DMS153 treated with DMSO at 0.1 percent for 48 hours (cell line): ENCODE measurements around the gene FAM131A.

Experiments
- DNase-seq: peaks from one replicate; lab custom pipeline; 2025; ENCODE audit not compliant: unreplicated experiment; lab: John Stamatoyannopoulos, UW

FAM131A gene

DNA sequence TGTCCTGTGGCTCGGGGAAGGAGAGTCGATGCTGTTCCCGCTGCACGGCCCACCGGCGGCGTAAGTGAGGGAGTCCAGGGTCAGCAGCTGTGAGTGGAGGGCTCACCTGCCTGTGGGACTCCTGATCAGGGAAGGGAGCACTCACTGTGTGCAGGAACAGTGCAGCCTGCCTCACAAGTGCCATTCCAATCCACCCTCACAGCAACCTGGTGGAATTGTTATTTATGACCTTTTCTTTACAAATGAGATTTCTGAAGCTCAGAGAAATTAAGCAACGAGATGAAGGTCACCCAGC lies 51.5 kb downstream of the FAM131A start:
- DNase-seq: no peak

DNA sequence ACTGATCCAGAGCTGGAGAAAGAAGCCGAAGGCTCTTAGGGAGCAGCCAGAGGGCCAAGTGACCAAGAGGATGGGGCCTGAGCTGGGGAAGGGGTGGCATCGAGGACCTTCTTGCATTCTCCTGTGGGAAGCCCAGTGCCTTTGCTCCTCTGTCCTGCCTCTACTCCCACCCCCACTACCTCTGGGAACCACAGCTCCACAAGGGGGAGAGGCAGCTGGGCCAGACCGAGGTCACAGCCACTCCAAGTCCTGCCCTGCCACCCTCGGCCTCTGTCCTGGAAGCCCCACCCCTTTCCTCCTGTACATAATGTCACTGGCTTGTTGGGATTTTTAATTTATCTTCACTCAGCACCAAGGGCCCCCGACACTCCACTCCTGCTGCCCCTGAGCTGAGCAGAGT lies 52.0 kb downstream of the FAM131A start:
- DNase-seq: no peak

DNA sequence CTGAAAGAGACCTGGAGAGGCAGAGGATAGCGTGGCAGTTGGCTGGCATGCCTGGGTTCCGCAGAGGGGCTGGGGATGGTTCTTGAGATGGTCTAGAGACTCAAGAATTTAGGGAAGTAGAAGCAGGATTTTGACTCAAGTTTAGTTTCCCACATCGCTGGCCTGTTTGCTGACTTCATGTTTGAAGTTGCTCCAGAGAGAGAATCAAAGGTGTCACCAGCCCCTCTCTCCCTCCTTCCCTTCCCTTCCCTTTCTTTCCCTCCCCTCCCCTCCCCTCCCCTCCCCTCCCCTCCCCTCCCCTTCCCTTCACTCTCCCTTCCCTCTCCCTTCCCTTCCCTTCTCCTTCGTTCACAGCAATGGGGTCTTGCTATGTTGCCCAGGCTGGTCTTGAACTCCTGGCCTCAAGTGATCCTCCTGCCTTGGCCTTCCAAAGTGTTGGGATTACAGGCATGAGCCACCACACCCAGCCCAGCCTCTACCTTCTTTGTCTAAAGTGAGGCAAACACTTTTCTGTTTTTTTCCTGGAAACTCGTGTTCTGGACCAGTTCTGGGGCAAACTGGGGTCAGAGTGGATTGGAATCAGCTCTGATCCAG lies 52.6 kb downstream of the FAM131A start:
- DNase-seq: no peak

DNA sequence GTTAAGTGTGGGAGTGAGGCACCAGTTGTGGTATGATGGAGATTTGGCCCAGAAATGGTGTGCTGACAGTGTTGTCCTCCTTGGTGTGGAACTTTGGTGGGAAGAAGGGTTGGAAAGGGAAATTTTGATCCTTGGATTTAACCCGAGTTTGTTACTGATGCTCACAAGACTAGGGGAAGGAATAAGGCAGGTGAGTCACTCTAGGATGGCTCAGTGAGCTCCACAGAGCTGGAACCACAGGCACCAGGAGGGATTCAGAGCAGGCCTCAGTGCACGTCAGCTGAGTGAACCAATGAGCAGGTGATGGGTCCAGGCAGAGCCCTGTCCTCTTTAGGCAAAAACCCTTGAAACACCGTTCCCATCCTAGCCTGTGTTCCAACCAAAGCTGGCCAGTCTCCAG lies 53.9 kb downstream of the FAM131A start:
- DNase-seq: no peak

DNA sequence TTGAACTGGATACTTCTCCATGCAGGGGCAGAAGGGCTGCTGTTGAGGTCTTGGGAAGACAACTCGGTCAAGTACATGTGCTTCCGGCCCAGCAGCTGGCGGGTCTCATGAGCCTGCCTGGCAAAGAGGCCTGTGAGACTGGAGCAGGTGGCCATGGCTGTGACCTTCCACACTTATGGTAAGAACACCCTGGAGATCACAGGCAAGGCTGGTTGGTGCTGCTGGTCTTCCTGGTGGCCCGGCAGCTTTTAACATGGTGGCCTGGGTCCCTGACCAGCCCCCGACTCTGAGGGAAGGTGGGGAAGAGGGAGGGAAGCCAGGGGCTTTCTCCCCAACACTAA lies 57.9 kb downstream of the FAM131A start:
- DNase-seq: no peak
